Measurements from ENCODE around the gene PTPRN2.

PTPRN2 gene

GRCh38 chr7:158397885-158398284 lies 189.7 kb downstream of the PTPRN2 start:
- no peak overlapping the region for H3K27ac ChIP-seq (ENCODE audit: low read depth, low read length)
- no peak overlapping the region for H3K4me3 ChIP-seq (ENCODE audit: low read depth, low read length)
- peaks cover 4% of the 10 kb centered on the region; the same call in 1 of the 2 replicates for H3K27me3 ChIP-seq (ENCODE audit: control insufficient read depth, insufficient read depth, low read length)
- peaks cover 19% of the 10 kb centered on the region; the same call in 1 of the 2 replicates for H3K9me3 ChIP-seq (ENCODE audit: control insufficient read depth, insufficient read depth, low read depth, low read length)
- no peaks in the 10 kb centered on the region for H3K4me1 ChIP-seq (ENCODE audit: control insufficient read depth, insufficient read depth, low read length)
- H3K9ac ChIP-seq (ENCODE audit: low read length), result no peak overlapping the region
- no peaks in the 10 kb centered on the region for H3K36me3 ChIP-seq (ENCODE audit: control insufficient read depth, insufficient read depth, low read length)

- Histone ChIP-seq H3K27me3 (ENCODE audit: control insufficient read depth, insufficient read depth, low read length) (peaks cover 4% of the 10 kb centered on the region; the same call in 1 of the 2 replicates), H3K27ac (ENCODE audit: low read depth, low read length) (no peak overlapping the region), H3K9ac (ENCODE audit: low read length) (no peak overlapping the region), H3K36me3 (ENCODE audit: control insufficient read depth, insufficient read depth, low read length) (no peaks in the 10 kb centered on the region), H3K4me1 (ENCODE audit: control insufficient read depth, insufficient read depth, low read length) (no peaks in the 10 kb centered on the region), H3K4me3 (ENCODE audit: low read depth, low read length) (no peak overlapping the region), H3K9me3 (ENCODE audit: control insufficient read depth, insufficient read depth, low read depth, low read length) (peaks cover 17% of the 10 kb centered on the region; the same call in 1 of the 2 replicates)
Observed at GRCh38 chr7:158396982-158397862, 190.4 kb downstream of the PTPRN2 start.

GRCh38 chr7:158396301-158396905 lies 191.2 kb downstream of the PTPRN2 start:
- Histone ChIP-seq H3K4me3 (ENCODE audit: low read depth, low read length) (no peak overlapping the region), H3K9ac (ENCODE audit: low read length) (no peak overlapping the region), H3K9me3 (ENCODE audit: control insufficient read depth, insufficient read depth, low read depth, low read length) (peaks cover 17% of the 10 kb centered on the region; the same call in 1 of the 2 replicates), H3K27ac (ENCODE audit: low read depth, low read length) (no peak overlapping the region), H3K36me3 (ENCODE audit: control insufficient read depth, insufficient read depth, low read length) (no peaks in the 10 kb centered on the region), H3K27me3 (ENCODE audit: control insufficient read depth, insufficient read depth, low read length) (peaks cover 4% of the 10 kb centered on the region; the same call in 1 of the 2 replicates), H3K4me1 (ENCODE audit: control insufficient read depth, insufficient read depth, low read length) (no peaks in the 10 kb centered on the region)

GRCh38 chr7:158395780-158396278 lies 191.8 kb downstream of the PTPRN2 start:
- Histone ChIP-seq H3K9me3 (ENCODE audit: control insufficient read depth, insufficient read depth, low read depth, low read length) (peaks cover 17% of the 10 kb centered on the region; the same call in 1 of the 2 replicates), H3K4me1 (ENCODE audit: control insufficient read depth, insufficient read depth, low read length) (no peaks in the 10 kb centered on the region), H3K27me3 (ENCODE audit: control insufficient read depth, insufficient read depth, low read length) (peaks cover 4% of the 10 kb centered on the region; the same call in 1 of the 2 replicates), H3K36me3 (ENCODE audit: control insufficient read depth, insufficient read depth, low read length) (no peaks in the 10 kb centered on the region), H3K4me3 (ENCODE audit: low read depth, low read length) (no peak overlapping the region), H3K9ac (ENCODE audit: low read length) (no peak overlapping the region), H3K27ac (ENCODE audit: low read depth, low read length) (no peak overlapping the region)

GRCh38 chr7:158395349-158395748 lies 192.3 kb downstream of the PTPRN2 start:
- Histone ChIP-seq H3K9ac (ENCODE audit: low read length) (no peak overlapping the region), H3K4me1 (ENCODE audit: control insufficient read depth, insufficient read depth, low read length) (no peaks in the 10 kb centered on the region), H3K27me3 (ENCODE audit: control insufficient read depth, insufficient read depth, low read length) (peaks cover 4% of the 10 kb centered on the region; the same call in 1 of the 2 replicates), H3K9me3 (ENCODE audit: control insufficient read depth, insufficient read depth, low read depth, low read length) (peaks cover 21% of the 10 kb centered on the region; the same call in 1 of the 2 replicates), H3K36me3 (ENCODE audit: control insufficient read depth, insufficient read depth, low read length) (no peaks in the 10 kb centered on the region), H3K4me3 (ENCODE audit: low read depth, low read length) (no peak overlapping the region), H3K27ac (ENCODE audit: low read depth, low read length) (no peak overlapping the region)

- Histone ChIP-seq H3K4me3 (ENCODE audit: low read depth, low read length) (no peak overlapping the region), H3K9ac (ENCODE audit: low read length) (no peak overlapping the region), H3K27ac (ENCODE audit: low read depth, low read length) (no peak overlapping the region), H3K4me1 (ENCODE audit: control insufficient read depth, insufficient read depth, low read length) (no peaks in the 10 kb centered on the region), H3K27me3 (ENCODE audit: control insufficient read depth, insufficient read depth, low read length) (peaks cover 4% of the 10 kb centered on the region; the same call in 1 of the 2 replicates), H3K9me3 (ENCODE audit: control insufficient read depth, insufficient read depth, low read depth, low read length) (peaks cover 23% of the 10 kb centered on the region; the same call in 1 of the 2 replicates), H3K36me3 (ENCODE audit: control insufficient read depth, insufficient read depth, low read length) (no peaks in the 10 kb centered on the region)
Observed at GRCh38 chr7:158394936-158395335, 192.7 kb downstream of the PTPRN2 start.

- Histone ChIP-seq H3K4me1 (ENCODE audit: control insufficient read depth, insufficient read depth, low read length) (no peaks in the 10 kb centered on the region), H3K27me3 (ENCODE audit: control insufficient read depth, insufficient read depth, low read length) (peaks cover 4% of the 10 kb centered on the region; the same call in 1 of the 2 replicates), H3K9ac (ENCODE audit: low read length) (no peak overlapping the region), H3K4me3 (ENCODE audit: low read depth, low read length) (no peak overlapping the region), H3K27ac (ENCODE audit: low read depth, low read length) (no peak overlapping the region), H3K36me3 (ENCODE audit: control insufficient read depth, insufficient read depth, low read length) (no peaks in the 10 kb centered on the region), H3K9me3 (ENCODE audit: control insufficient read depth, insufficient read depth, low read depth, low read length) (peaks cover 23% of the 10 kb centered on the region; the same call in 1 of the 2 replicates)
Observed at GRCh38 chr7:158393926-158394625, 193.5 kb downstream of the PTPRN2 start.

GRCh38 chr7:158392251-158392650 lies 195.4 kb downstream of the PTPRN2 start:
- no peak overlapping the region for H3K4me3 ChIP-seq (ENCODE audit: low read depth, low read length)
- no peak overlapping the region for H3K27ac ChIP-seq (ENCODE audit: low read depth, low read length)
- H3K36me3 ChIP-seq (ENCODE audit: control insufficient read depth, insufficient read depth, low read length), result no peaks in the 10 kb centered on the region
- peaks cover under 1% of the 10 kb centered on the region; the same call in 1 of the 2 replicates for H3K4me1 ChIP-seq (ENCODE audit: control insufficient read depth, insufficient read depth, low read length)
- peaks cover 4% of the 10 kb centered on the region; the same call in 1 of the 2 replicates for H3K27me3 ChIP-seq (ENCODE audit: control insufficient read depth, insufficient read depth, low read length)
- H3K9ac ChIP-seq (ENCODE audit: low read length), result no peak overlapping the region
- H3K9me3 ChIP-seq (ENCODE audit: control insufficient read depth, insufficient read depth, low read depth, low read length), result peaks cover 9% of the 10 kb centered on the region; the same call in 1 of the 2 replicates

- Histone ChIP-seq H3K9ac (ENCODE audit: low read length) (no peak overlapping the region), H3K9me3 (ENCODE audit: control insufficient read depth, insufficient read depth, low read depth, low read length) (peaks cover 9% of the 10 kb centered on the region; the same call in 1 of the 2 replicates)
Observed at GRCh38 chr7:158391541-158391940, 196.1 kb downstream of the PTPRN2 start.

GRCh38 chr7:158391141-158391540 lies 196.5 kb downstream of the PTPRN2 start:
- Histone ChIP-seq H3K27ac (ENCODE audit: low read depth, low read length) (no peak overlapping the region), H3K4me3 (ENCODE audit: low read depth, low read length) (no peak overlapping the region), H3K9me3 (ENCODE audit: control insufficient read depth, insufficient read depth, low read depth, low read length) (peaks cover 9% of the 10 kb centered on the region; the same call in 1 of the 2 replicates), H3K36me3 (ENCODE audit: control insufficient read depth, insufficient read depth, low read length) (no peaks in the 10 kb centered on the region), H3K9ac (ENCODE audit: low read length) (no peak overlapping the region), H3K27me3 (ENCODE audit: control insufficient read depth, insufficient read depth, low read length) (peaks cover 4% of the 10 kb centered on the region; the same call in 1 of the 2 replicates), H3K4me1 (ENCODE audit: control insufficient read depth, insufficient read depth, low read length) (peaks cover 6% of the 10 kb centered on the region; the same call in 1 of the 2 replicates)

More at GRCh38 chr7:158391541-158391940, 196.1 kb downstream of the PTPRN2 start:
- Histone ChIP-seq H3K36me3 (ENCODE audit: control insufficient read depth, insufficient read depth, low read length) (no peaks in the 10 kb centered on the region), H3K4me1 (ENCODE audit: control insufficient read depth, insufficient read depth, low read length) (peaks cover 6% of the 10 kb centered on the region; the same call in 1 of the 2 replicates), H3K4me3 (ENCODE audit: low read depth, low read length) (no peak overlapping the region), H3K27me3 (ENCODE audit: control insufficient read depth, insufficient read depth, low read length) (peaks cover 4% of the 10 kb centered on the region; the same call in 1 of the 2 replicates), H3K27ac (ENCODE audit: low read depth, low read length) (no peak overlapping the region)
